ENCODE results near the gene EEFSEC.

GRCh38 chr3:128413003-128413370 lies 259.7 kb downstream of the EEFSEC start:
- no peak for TF ChIP-seq CTCF (conservative IDR thresholded peaks at IDR 0.05; ENCODE audit: low read depth, low read length)
- TF ChIP-seq EZH2 (IDR thresholded peaks at IDR 0.05; ENCODE audit: low read length, unreplicated experiment) = no peak

All from PC-3 (cell line).